Measurements from ENCODE around the gene TOB2.

The TOB2 gene

GRCh38 chr22:41446639-41447434 lies at the start of gene TOB2:
Gene TOB2, minus strand, starts transcription at chr22:41446801. Its CDS starts 9,456 bp downstream, at chr22:41437345.
- DNase-seq (ENCODE audit: low read depth): peak; percentile 90

GRCh38 chr22:41491374-41492100 lies 44.9 kb upstream of the TOB2 start:
- no peak for DNase-seq (ENCODE audit: low read depth)

DNA sequence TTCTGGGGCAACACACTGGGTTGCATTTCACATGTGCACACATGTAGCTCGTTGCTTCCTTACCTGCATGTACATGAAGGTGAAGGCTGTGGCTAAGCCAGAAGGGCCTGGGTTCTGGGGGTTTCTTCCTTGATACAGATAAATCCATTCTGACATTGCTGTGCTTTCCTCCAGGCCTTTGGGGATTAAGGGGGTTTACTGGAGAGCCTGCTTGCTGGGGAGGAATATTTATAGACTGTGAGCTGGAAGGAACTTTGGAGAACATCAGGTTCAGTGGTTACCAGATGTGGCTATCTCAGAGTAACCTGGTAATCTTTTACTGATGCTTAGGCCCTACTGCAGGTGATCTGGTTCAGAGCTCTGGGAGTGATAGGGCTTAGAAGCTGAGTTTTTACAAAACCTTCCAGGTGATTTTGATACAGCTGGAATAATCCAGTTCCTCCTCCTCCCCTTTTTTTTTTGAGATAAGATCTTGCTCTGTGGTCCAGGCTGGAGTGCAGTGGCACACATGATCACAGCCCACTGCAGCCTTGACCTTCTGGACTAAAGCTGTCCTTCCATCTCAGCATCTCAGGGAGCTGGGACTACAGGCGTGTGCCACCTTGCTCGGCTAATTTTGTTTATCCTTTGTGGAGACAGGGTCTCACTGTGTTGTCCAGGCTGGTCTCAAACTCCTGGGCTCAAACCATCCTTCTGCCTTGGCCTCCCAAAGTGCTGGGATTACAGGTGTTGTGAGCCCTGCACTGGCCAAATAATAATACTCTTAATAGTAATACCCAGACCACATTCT lies 42.2 kb upstream of the TOB2 start:
- no peak for DNase-seq (ENCODE audit: low read depth)

GRCh38 chr22:41488076-41488475 lies 41.5 kb upstream of the TOB2 start:
- DNase-seq (ENCODE audit: low read depth): no peak

DNA sequence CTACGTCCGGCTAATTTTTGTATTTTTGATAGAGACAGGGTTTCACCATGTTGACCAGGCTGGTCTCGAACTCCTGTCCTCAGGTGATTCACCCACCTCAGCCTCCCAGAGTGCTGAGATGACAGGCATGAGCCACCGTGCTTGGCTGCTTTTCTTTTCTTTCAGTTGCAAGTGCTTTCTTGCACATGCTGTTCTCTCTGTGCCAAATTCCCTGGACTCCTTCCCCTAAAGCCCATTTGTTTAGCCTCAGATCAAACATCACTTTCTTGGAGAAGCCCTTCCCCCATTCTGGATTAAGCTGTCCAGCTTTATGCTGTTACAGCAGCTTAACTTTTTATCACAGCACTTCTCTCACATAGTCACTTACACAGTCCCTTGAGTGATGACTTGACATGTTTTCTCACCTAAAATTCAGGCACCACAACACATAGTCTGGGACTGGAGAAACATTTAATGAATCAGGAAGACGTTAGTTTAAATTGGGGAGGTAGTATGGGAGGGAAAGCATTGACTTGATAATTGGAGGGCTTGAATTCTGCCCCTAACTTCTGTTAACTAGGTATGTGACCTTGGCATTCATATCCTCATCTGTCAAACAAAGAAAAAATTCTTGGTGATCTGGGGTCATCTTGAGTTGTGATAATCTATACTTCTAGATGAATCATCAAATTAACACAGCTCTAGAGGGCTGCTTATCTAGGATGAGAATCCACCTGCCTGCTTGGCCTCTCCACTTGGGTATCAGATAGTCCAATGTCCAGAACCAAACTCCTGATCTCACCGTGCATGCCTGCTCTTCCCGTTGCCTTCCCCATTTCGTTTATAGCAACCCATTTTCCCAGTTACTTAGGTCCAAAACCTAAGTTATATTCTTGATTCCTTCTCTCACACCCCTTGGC lies 40.7 kb upstream of the TOB2 start:
- no peak for DNase-seq (ENCODE audit: low read depth)

GRCh38 chr22:41485033-41485432 lies 38.4 kb upstream of the TOB2 start:
- no peak for DNase-seq (ENCODE audit: low read depth)

DNA sequence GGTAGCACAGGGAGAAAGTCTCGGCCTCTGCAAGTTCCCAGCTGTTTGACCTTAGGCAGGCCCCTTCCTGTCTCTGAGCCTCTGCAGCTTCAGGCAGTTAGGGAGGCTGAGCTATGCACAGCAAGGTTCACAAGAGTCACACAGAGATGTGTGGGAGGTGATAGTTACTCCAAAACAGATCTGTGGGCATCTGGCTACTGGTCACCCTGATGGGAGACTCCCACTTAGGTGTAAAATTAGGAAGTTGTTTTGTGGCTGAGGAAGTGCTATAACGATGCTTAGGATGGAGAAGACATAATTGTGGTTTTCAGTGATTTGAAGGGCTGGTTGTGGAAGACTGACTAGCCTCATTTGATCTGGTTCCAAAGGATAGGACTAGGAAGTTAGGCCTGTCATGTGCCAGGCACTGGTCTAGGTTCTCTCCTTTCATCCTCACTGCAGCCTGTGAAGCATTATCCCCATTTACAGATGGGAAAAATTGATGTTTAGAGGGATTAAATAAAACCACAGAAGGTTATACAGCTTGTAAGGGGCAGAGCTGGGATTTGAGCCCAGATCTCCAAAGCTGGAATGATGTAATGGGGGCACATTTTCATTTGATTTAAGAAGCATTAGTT lies 35.8 kb upstream of the TOB2 start:
- no peak for DNase-seq (ENCODE audit: low read depth)

DNA sequence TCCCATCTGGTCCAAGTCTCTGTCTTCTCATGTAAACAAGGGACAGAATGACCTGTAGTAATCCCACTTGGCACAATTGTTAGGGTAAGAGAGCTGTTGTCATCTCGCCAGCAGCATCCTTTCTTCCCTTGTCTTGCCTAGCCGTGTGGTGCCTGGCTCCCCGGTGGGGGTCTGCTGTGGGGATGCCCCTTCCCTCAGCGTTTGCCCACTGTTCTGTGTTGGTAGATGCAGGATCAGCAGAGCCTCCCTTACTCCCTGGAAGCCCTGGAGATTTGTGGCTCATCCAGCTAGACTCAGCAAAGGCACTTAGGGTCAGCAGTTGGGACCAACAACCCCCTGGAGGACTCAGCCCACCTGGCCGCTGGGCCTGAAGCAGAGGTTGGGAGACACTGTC lies 35.3 kb upstream of the TOB2 start:
- no peak for DNase-seq (ENCODE audit: low read depth)

- DNase-seq (ENCODE audit: low read depth): no peak
These were observed 34.7 kb upstream of the TOB2 start for GRCh38 chr22:41481131-41481830.

DNA sequence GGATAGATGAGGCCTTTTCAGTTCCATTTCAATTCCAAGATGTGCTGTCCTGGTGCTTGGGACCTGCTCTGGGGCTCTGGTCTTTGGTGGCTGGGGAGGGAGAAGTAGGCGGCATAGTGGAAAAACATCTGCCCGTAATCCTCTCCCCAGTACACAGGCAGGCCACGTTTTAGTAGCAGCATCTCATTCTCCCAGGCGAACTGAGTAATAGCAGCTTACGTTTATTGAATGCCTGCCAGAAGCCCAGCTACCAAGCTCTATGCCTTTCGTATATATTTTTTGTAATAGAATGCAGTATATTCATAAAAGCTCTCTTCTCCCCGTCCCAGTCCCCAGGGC lies 33.8 kb upstream of the TOB2 start:
- DNase-seq (ENCODE audit: low read depth): no peak

- DNase-seq (ENCODE audit: low read depth): no peak
These were observed 33.2 kb upstream of the TOB2 start for GRCh38 chr22:41479671-41480396.

DNA sequence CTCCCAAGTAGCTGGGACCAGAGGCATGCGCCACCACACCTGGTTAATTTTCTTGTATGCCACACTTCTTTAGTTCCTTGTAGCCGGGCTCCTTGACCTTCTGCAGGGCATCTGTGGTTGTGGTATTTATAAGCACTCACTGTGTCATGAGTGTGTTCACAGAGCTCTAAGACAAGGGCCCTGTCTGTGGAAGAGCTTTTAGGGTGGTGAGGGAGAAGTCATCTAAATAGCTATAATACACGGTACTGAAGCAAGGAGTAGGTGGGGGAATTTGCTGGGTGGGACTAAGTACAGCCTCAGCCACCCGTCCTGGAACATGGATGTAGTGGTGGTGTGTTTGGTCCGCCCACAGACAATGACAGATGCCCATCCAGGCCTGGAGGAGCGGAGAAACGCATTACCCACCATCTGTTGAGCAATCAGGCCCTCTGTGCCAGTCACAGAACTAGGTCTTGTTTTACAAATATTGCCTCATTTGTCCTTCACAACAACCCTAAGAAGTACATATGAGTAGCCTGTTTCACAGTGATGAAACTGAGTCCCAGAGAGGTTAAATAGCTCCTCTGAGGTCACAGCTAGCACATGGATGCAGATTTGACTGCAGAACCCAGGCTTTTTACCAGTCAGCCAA lies 32.4 kb upstream of the TOB2 start:
- DNase-seq (ENCODE audit: low read depth): no peak

GRCh38 chr22:41478473-41478872 lies 31.9 kb upstream of the TOB2 start:
- DNase-seq (ENCODE audit: low read depth): no peak

DNA sequence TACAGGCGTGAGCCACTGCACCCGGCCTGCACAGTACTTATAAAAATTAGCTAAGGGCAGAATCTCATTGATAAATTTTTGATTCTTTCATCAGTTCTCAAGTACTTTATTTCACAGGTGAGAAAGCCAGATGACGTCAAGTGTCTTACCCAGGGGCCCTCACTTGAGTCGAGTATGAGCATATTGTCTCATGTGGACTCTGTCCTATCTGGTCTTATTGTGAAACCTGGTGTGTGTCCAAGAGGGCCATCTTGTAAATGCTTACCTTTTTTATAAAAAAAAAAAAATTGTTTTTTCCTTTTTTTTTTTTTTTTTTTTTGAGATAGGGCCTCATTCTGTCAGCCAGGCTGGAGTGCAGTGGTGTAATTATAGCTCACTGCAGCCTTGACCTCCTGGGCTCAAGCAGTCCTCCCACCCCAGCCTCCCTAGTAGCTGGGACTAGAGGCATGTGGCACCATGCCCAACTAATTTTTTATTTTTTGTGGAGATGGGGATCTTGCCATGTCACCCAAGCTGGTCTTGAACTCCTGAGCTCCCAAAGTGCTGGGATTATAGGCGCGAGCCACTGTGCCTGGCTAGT lies 28.4 kb upstream of the TOB2 start:
- no peak for DNase-seq (ENCODE audit: low read depth)

- DNase-seq (ENCODE audit: low read depth): no peak
These were observed 25.0 kb upstream of the TOB2 start for GRCh38 chr22:41471568-41471967.

- no peak for DNase-seq (ENCODE audit: low read depth)
These were observed 24.3 kb upstream of the TOB2 start for GRCh38 chr22:41470886-41471285.

DNA sequence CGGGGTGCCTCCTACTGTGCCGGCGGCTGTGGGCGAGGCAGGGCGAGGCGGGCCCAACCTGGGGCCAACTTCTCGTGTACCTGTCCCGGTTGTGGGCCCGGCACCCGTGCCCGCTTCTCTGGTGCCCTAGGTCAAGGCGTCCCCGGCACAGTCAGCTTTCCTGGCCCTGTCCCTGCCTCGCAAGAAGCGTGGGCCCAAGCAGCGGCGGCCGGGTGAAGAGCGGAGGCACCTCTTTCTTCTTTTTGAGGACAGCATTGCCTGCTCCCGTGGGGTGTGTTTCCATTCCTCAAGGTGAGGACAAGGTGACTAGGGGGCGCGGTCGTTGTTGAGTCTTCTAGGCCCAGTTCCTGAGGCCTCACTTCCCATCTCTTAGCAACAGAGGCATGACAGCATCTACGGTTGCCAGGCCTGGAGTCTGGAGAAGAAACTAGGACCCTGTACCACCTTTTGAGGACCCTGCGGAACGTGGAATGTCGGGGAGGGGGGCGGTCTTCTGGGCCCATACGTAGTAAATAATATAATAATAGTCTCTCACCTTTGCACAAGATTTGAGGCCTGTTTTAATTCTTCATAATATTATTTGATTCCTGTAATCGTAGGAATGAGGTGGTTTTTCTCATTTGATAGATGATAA lies 22.7 kb upstream of the TOB2 start:
- no peak for DNase-seq (ENCODE audit: low read depth)

DNA sequence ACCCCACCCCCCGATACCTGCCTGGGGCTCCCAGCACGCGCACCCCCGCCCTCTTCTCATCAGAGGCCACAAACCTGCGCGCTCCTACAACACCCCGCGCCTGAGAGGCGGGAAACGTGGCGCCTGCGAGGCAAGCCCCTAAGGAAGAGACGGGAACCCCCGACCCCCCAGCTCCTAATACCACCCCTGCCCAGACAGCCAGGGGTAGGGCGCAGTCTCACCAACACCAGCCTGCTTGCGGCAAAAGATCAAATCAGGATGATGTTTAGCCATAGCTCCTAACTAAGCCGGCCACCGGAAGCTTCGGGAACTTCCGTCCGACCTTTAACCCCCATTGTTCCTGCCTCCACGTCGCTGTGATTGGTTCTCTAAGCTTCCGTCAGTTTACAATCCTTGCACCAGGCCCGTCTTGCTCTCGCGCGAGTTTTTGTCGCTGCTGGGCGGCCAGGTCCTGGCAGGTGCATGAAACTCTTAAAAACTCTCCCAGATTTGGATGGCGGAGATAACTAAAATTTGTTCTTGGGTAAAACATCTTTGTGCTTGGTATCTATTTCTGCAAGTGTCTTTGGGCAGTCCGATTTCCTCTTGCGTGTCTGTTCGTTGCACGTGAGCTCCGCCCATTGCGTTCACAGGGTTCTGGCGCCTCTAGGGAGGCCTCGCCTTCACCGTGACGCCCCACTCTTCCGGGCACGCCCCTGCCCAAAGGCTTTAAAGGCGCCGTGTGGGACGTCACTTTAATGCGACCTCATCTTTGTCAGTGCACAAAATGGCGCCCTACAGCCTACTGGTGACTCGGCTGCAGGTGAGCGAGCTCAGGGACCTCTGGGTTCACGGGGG lies 22.0 kb upstream of the TOB2 start, which contains the start of the genes ACO2 and PHF5A:
Gene ACO2, plus strand, starts transcription at position 737 of the 837 bp plus-strand sequence. Its CDS starts 30 bp downstream, at position 767.
Gene PHF5A, minus strand, starts transcription at position 312 of the 837 bp plus-strand sequence. Its CDS starts 39 bp downstream, at position 273.
- peak; percentile 97 for DNase-seq (ENCODE audit: low read depth)
